Epithelial cell of esophagus (primary cell): ENCODE data around the gene KCTD12.

Experiments used
- DNase-seq: peaks from one replicate; pipeline ENCODE4 v3.0.0; 2010; ENCODE audit warnings: low read depth
- H3K4me3 ChIP-seq: 2 replicates; pipeline ENCODE4 v1.5.1; 2011; ENCODE audit warnings: mild to moderate bottlenecking, low read length, control low read depth
- TF ChIP-seq, protein P1 (sequence below): IDR thresholded peaks from 2 replicates; pipeline ENCODE4 v1.5.1; 2011; ENCODE audit warnings: low read depth, mild to moderate bottlenecking, low read length, control low read depth, inconsistent platforms; ENCODE audit not compliant: insufficient read depth; ENCODE audit errors: missing control alignments

Gene KCTD12

DNA sequence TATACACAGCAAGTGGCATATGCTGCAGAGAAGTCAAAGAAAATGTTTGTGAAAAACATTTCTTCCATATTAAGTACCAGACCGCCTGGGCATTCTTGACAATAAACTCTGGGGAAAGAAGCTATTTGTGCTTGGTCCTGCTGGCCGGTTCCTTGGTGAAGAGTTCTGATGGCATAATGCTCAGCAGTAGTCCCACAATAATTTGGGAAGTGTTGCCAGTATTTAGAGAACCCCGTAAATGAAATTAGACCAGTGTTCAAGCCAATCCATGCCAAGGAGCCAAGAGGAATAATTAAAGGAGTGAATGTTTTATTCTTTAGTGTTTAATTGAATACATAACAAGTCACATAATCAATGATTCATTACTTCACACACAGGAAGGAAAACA is 6.3 kb downstream of the KCTD12 start:
- H3K4me3 ChIP-seq, result no peak overlapping the region
- TF ChIP-seq, protein P1, sequence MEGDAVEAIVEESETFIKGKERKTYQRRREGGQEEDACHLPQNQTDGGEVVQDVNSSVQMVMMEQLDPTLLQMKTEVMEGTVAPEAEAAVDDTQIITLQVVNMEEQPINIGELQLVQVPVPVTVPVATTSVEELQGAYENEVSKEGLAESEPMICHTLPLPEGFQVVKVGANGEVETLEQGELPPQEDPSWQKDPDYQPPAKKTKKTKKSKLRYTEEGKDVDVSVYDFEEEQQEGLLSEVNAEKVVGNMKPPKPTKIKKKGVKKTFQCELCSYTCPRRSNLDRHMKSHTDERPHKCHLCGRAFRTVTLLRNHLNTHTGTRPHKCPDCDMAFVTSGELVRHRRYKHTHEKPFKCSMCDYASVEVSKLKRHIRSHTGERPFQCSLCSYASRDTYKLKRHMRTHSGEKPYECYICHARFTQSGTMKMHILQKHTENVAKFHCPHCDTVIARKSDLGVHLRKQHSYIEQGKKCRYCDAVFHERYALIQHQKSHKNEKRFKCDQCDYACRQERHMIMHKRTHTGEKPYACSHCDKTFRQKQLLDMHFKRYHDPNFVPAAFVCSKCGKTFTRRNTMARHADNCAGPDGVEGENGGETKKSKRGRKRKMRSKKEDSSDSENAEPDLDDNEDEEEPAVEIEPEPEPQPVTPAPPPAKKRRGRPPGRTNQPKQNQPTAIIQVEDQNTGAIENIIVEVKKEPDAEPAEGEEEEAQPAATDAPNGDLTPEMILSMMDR, result no peak
- no peak for DNase-seq

GRCh38 chr13:76879203-76879882 is 6.9 kb downstream of the KCTD12 start:
- no peak overlapping the region for H3K4me3 ChIP-seq
- TF ChIP-seq, protein P1, result no peak
- DNase-seq, result peak; percentile 86

- TF ChIP-seq, protein P1, result no peak
- no peak overlapping the region for H3K4me3 ChIP-seq
- no peak for DNase-seq
Observed at GRCh38 chr13:76878043-76878442, 8.2 kb downstream of the KCTD12 start.

GRCh38 chr13:76875271-76875815 is 10.9 kb downstream of the KCTD12 start:
- no peak overlapping the region for H3K4me3 ChIP-seq
- no peak for DNase-seq
- TF ChIP-seq, protein P1, result no peak

- H3K4me3 ChIP-seq, result no peak overlapping the region
- TF ChIP-seq, protein P1, result no peak
- no peak for DNase-seq
Observed at GRCh38 chr13:76874479-76874878, 11.7 kb downstream of the KCTD12 start.

DNA sequence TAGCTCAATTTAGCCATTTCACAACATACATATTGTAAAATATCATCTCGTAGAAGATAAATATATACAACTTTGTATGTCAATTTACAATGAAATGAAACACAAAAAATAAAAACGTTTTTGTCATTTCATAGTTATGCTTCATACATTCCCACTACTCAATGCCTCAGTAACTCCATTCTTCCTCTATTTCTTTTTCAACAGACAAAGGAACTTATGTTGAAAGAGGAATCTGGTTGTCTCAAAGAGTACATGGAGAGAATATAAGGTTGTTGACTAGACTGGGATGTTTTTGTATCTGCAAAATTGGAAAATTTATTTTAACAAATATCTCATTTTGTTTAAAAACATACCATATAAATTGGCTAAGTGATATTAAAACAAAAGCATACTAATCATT is 12.8 kb downstream of the KCTD12 start:
- DNase-seq, result no peak
- TF ChIP-seq, protein P1, result no peak
- no peak overlapping the region for H3K4me3 ChIP-seq

GRCh38 chr13:76872675-76873074 is 13.5 kb downstream of the KCTD12 start:
- no peak overlapping the region for H3K4me3 ChIP-seq
- TF ChIP-seq, protein P1, result no peak
- DNase-seq, result no peak
